Middle frontal gyrus (tissue), 1 donor: ENCODE measurements around the gene GJB1.

Experiments used
- DNase-seq: peaks from one replicate; pipeline ENCODE4 v3.0.0-alpha.2; 2015; ENCODE audit warnings: low spot score; ENCODE audit errors: extremely low spot score

GJB1 gene

DNA sequence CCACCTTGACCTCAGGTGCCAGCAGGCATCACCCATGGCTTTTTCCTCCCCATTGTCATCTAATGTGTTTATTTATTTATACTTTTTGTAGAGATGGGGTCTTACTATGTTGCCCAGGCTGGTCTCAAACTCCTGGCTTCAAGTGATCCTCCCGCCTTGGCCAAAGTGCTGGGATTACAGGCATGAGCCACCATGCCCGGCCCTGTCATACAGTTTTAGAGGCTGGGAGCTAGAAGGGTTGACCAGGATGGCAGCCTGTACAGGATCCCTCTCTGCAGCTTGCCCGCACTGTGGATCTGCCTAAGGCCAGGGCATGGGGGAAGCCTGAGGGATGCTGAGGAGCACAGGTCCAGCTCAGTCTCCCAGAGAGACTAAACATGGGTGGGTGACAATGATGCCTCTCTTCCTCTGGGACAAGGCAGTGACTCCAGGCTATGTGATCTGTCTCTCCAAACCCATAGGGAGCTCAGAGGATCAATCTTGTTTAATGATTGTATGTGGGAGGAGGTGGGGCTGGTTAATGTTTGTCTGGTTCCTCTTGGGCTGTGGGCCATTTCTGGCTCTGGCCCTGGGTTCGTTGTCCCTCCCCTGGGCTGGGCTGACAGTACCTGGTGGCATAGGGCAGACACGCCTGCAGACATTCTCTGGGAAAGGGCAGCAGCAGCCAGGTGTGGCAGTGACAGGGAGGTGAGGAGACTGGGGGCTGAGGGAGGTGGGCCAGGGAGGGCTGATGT, 8.3 kb upstream of the GJB1 start:
- no peak for DNase-seq

DNA sequence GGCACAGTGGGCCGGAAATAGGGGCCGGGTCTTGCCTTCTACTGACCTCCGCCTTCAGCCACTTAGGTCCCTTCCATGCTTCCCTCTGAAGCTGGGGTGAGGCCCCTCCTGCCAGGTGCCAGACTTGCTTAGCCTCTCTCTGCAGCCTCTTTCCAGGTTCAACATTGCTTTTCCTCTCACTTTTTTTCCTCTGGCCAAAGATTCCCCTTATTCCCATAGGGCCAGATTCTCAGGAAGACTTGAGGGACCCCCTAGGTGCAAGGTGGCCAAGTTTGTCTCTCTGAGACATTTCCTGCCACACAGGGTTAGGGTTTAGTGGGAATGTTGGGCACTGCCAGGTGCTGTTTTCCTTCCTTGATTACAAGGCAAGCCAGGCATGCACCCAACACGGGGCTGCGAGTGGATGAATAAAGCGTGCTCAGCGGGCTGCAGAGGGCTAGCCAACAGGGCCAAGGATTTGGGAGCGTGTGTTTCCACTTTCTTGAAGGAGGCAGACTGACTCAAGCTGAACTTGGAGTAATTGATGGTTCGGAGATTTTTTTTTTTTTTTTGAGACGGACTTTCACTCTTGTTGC, 7.6 kb upstream of the GJB1 start:
- no peak for DNase-seq

DNA sequence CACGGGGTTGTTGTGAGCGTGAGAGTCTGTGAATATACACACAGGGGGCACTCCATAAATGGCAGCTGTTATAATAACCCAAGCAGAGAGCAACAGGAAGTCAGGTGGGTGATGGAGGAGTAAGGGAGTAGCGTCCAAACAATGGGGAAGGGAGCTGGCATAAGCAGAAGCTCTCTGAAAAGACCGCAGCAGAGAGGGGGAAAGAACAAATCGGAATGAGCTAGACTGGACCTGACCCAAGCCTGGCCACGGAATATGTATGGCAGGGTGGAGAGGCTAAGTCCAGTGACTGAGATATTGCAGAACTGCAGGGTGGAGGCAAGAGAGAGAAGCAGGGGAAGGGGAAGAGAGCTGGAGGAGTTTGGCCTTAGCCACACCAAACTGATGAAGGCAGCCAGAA, 6.5 kb upstream of the GJB1 start:
- DNase-seq, result no peak

DNA sequence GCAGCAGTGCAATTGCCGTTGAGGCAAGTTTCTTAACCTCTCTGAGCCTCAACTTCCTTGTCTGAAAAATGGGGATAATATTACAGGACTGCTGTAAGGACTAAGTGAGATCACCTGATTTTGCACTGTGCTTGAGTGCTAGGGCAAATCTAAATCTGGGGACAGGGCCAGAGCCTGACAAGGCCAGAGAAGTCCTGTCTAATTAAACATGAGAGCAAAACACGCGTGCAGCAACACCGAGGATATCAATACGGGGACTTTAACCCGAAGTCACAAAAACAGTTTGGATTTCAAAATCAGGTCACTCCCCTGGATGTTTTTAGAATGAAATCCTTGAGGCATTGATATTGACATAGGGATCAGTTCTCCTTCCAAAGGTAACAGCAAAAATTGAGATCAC, 5.7 kb upstream of the GJB1 start:
- no peak for DNase-seq

DNA sequence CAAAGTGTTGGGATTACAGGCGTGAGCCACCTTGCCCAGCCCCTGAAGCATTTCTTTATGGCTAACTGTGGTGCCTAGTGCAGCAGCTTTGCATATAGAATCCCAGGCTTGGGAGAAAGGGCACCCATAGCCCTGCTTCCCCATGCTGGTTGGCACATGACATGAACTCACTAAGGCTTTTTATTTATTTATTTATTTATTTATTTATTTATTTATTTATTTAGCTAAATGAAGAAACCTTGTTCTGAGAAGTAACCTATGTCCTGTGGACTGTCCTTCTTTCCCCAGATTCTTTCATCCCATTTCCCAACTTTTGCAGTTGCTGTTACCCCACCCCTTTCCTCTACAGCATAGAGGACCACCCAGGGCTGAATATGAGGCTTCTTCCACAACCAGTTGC, 1.9 kb upstream of the GJB1 start:
- no peak for DNase-seq

DNA sequence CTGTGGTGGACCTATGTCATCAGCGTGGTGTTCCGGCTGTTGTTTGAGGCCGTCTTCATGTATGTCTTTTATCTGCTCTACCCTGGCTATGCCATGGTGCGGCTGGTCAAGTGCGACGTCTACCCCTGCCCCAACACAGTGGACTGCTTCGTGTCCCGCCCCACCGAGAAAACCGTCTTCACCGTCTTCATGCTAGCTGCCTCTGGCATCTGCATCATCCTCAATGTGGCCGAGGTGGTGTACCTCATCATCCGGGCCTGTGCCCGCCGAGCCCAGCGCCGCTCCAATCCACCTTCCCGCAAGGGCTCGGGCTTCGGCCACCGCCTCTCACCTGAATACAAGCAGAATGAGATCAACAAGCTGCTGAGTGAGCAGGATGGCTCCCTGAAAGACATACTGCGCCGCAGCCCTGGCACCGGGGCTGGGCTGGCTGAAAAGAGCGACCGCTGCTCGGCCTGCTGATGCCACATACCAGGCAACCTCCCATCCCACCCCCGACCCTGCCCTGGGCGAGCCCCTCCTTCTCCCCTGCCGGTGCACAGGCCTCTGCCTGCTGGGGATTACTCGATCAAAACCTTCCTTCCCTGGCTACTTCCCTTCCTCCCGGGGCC, 1.2 kb downstream of the GJB1 start:
- no peak for DNase-seq

DNA sequence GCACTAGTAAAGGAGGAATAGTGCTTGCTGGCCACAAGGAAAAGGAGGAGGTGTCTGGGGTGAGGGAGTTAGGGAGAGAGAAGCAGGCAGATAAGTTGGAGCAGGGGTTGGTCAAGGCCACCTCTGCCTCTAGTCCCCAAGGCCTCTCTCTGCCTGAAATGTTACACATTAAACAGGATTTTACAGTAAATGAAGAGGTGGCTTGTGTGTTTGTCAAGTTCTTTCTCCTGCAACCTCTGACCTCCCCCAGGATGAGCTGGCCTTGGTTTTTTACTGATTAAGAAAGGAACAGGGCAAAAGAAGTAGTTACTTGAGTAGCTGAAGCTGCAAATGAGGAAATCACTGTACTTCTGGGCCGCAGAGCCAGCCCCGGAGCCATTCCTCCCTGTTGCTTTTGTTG, 2.0 kb downstream of the GJB1 start:
- no peak for DNase-seq

DNA sequence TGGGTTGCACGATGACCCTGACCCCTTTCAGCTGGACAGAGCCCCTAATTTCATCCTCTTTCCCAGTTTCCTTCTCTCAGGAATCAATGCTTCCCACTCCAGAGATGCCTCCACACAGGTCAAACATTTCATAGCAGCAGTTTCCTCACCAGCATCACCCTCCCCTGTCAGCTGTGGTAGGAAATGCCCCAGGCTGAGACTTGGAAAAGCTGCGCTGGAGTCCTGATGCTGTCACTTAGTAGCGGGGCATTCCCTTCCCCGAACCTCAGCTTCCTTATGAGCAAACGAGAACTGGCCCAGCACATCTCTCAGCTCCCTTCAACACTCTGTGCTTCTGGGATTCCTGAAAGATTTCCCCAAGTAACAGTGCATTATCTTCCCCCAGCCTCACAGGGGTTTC, 2.7 kb downstream of the GJB1 start:
- DNase-seq, result no peak

DNA sequence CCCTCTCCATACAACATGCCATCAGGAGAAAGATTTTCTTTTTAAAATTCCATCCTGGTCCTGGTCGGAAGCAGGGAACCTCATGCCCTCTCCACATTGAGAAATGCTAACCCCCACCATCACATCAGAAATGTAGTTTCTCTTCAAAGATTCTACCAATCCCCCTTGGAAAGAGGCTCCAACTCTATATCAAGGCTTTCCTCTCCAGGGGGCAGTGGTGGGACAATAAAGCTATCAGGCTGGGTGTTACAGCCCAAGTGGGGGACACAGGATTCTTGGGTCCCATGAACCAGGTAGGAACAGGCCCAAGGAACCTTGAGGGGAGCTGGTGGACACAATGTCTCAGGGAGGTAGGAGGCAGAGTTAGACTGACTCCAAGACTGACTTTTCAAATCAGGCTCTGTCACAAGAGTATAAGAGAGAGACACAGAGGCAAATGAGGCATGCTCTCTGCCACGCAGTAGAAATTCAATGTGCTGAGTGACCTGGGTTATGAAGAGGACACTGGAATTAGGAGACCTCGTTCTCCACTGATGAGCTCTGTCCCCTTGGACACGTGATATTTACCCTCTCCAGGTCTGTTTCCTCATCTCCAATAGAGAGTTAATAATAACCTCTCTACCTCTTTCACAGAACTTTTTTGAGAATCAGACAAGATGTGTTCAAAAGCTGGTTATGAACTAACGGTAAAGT, 4.5 kb downstream of the GJB1 start:
- no peak for DNase-seq

DNA sequence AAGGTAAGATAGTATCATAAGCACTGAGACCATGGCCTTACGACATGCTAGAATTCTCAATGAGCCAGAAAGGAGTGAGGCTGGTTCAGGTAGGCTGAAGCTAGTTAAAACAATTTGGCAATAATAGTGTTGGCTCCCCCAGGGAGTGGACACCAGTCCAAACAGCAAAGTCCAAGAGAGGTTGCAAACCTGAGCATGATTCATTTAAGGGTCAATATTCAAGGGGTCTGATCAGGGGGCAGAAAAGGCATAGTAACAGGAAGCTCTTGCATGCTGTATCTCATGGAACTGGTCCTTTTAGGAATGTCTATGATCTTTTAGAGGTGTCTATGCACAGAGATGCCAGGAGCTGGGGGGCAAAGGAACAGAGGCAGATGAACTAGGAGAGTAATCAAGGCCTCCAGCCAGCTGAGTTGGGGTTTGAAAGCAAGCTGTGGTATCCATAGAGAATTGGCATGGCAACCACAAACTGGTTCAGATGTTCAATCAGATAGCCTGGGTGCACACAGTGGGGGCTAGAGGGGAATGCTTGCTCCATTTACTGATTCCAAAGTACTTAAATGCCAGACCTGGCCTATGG, 5.1 kb downstream of the GJB1 start:
- DNase-seq, result no peak

DNA sequence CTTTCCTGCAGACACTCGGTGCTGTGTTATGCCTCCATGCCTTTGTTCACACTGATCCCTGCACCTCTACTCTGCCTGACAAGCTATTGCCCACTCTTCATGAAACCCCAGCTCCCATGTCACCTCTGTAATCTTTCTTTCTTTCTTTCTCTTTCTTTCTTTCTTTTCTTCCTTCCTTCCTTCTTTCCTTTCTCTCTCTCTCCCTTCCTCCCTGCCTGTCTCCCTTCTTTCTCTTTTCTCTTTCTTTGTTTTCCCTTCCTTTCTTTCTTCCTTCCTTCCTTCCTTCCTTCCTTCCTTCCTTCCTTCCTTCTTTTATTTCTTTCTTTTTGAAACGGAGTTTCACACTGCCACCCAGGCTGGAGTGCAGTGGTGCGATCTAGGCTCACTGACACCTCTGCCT, 12.5 kb downstream of the GJB1 start:
- no peak for DNase-seq

DNA sequence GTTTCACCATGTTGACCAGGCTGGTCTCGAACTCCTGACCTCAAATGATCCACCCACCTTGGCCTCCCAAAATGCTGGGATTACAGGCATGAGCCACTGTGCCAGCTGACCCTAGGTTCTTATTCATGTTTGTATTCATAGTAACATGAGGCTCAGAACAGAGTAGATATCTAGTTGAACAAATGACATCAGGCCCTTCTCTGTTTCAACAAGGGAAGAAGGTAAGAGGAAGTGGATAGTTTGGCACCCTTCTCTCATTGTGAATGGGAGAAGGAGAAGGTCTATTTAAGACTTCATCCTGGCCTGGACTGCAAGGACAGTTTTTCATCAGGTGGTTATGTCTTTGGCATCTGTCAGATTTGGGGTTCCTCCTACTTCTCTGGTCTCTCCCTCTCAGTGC, 13.8 kb downstream of the GJB1 start:
- DNase-seq, result no peak

DNA sequence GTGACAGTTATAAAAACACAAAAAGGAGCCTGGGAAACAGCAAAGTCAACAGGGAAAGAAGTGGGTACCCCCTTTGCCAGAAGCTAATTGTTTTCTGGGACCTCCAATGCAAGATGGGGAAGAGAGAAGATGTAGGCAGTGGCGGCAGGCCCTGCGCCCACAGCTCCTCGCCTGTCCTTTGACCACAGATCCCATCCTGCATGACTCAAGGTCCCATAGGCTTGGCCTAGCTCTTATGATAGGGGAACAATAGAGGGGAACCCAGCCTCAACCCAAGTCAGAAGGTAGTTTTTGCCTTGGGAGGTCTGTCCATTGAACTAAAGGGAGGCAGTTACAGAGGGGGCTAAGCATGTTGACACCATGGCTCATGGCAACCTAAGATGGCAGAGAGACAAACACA, 16.8 kb downstream of the GJB1 start:
- DNase-seq, result no peak

DNA sequence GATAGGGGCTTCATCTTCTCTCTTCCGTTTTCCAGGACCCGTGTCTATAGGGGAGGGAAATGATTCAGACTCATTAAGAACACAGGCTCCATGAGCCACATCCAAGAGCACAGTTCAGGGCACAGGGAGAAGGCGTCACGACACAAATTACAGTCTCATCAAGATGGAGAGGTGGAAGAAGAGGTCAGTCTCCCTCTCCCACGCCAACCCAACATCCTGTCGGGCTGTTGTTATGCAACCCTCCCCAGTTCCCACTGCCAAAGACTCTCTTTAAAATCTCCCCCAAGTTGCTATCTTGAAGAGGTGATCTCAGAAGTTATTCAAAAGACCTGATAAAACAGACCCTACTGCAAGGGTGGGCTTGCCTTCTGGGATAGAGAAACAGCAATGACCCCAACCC, 18.3 kb downstream of the GJB1 start:
- no peak for DNase-seq

DNA sequence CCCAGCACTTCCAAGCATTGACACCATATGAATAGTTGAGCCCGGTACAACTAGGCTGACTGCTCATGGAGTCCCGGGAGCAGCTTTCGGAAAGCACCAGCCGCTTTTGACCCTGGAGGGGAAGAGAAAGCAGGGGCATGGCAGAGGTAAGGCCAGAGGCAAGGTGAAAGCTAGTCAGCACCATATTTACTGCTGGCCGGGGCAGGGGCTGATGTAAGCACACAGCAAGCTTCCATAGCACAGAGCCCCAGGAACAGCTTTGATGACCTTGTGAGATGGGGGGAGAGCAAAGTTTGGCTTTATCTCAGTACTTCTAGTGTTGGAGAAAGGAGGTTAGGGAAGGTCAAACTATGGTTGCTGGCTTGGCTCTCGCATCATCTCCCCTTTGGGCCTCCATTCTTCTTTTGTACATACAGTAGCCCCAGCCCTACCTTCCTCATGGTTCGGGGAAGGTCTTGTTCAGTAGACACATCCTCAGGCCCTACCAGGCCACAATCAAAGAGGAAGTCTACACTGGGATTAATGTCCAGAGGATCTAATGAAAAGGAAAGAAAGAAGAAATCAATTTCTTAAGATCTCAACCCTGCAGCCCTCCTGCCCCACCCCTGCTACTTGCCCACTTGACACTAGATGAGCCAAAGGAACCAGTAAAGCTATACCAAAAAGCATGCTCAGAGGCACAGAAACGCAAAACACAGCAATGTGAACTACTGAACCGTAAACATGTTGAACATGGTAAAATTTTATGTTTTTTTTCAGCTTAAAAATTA, 21.5 kb downstream of the GJB1 start:
- no peak for DNase-seq

DNA sequence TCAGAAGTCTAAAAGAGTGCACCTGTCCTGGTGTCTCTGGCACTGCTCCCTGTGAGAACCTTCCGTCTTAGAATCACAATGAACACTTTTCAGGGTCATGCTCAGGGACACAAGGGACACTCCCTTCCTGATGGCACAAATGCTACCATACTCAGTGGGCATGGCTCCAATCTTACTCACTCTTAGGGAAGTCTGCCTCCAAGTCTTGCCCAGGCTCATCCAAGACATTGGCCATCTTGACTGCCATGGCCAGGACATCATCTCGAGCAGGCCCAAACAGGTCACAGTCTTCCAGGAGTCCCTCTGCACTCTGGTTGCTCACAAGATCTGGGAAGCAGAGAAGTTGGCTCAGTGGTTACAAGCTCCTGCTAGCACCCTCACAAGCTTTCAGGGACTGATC, 22.1 kb downstream of the GJB1 start:
- no peak for DNase-seq

DNA sequence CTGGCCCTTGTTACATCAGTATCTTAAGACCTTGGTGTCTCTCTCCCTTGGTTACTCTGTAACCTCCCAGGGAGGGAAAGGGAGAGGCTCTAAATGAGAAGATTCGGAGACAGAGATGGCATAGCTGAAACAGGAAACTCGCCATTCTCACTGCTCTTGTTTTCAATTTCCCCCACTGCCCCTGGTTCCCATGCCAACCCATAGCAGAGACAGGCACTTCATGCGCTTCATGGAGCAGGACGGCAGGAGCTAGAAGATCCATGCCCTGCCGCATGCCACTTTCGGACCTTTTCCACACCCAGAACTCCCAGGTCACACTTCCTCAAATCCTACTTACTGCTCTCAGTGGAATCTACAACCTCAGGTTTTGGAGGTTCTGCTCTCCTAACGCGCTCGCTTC, 27.8 kb downstream of the GJB1 start:
- DNase-seq, result no peak

DNA sequence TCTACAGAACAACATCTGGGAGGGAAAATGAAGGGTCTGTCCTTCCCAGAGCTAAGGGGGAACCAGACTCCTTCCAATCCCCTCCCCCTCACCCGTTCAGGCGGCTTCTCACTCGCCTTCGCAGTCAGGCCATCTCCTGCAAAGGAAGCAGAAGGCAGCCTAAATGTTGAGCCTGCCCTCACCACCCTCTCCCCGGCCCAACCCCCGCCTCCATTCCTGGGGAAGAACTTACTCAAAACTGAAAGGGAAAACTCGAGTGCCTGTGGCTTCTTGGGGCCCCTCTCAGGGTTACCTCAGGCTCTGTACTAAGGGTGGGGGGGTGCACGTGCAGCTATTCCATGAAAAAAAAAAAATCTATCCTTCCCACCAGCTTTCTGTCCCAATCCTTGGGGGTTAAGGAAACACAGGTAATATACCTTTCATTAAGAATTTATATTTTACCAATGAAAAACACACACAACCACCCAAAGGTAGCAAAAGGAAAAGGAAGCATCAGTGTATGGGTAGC, 28.5 kb downstream of the GJB1 start:
- DNase-seq, result no peak

DNA sequence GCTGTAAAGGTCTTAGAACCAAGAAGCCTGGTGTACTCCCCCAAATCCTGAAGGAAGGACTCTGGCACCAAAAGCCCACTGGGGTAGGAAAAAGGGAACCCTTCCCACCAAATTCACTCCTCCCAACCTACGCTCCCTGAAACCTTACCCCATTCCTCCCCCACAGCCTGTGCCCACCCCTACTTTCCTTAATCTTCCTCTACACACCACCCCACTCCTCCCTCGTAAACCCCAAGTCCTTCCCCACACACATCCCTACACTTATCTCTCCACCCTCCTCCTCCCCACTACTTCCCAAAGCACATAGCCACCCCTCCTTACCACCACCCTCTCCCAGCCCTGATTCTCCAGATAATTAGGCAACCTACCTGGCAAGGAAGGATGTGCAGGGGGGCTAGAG, 29.2 kb downstream of the GJB1 start:
- DNase-seq, result no peak

DNA sequence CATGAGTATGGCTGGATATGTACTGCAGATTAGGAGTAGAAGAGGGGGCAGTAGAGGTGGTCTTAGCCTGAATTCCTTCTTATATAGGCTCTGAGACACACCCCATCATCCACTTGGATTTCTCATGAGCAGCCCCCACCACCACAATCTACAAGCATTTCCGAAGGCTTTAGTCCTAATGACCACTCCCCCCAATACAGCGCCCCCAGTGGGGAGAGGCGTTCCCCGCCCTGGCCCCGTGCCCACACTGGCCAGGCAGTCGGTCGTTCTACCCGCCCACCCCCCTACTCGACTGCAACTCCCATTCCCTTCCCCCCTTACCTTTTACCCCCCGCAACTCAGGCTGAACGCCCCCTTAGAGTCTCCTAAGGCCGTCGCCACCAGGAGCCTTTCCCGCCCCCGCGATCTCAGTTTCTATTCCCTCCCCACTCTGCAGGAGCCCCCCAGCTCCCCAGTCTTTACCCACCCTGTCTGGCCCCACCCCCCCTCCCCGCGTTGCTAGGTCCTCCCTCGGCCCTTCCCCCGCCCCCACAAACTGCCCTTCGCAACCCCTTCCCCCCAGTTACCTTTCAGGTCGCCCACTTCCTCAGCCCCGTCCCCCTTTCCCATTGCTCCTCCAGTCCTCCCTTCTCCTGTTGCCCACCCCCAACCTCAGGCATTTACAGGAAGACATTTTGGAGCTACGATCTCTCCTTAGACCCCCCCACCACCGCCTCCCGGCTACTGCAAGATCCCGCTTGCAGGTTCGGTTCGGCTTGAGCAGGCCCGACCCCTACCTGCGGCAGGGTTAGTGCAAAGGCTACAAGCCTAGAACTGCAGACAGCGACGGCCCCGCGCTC, 30.4 kb downstream of the GJB1 start:
- DNase-seq, result no peak
